ENCODE data around the gene OR2L13.
"Not testable (repeated sequence)": the region's sequence is repeated elsewhere in the genome, so short reads cannot be mapped to it uniquely, and the experiment has no call there.

OR2L13 gene

GRCh38 chr1:248094884-248095283 lies at the start of gene OR2L13:
TSS of gene OR2L13 (plus strand) at chr1:248095184. CDS start at chr1:248099376, 4,192 bp downstream.
- DNase-seq, result no peak

GRCh38 chr1:248045209-248045608 lies 49.8 kb upstream of the OR2L13 start:
- DNase-seq, result no peak

GRCh38 chr1:248046536-248046935 lies 48.4 kb upstream of the OR2L13 start, which contains the start of gene OR2L3:
TSS of gene OR2L3 (plus strand) at chr1:248046836. CDS start at chr1:248060682, 13,846 bp downstream.
- DNase-seq, result no peak

GRCh38 chr1:248047008-248047407 lies 48.0 kb upstream of the OR2L13 start:
- DNase-seq, result no peak

DNA sequence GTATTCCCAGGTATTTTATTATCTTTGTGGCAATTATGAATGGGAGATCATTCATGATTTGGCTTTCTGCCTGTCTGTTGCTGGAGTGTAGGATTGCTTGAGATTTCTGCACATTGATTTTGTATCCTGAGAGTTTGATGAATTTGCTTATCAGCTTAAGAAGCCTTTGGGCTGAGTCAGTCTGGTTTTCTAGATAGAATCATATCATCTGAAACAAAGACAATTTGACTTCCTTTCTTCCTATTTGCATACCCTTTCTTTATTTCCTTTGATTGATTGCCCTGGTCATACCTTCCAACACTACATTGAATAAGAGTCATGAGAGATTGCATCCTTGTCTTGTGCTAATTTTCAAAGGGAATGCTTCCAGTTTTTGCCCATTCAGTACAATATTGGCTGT lies 40.3 kb upstream of the OR2L13 start:
- DNase-seq, result no peak

DNA sequence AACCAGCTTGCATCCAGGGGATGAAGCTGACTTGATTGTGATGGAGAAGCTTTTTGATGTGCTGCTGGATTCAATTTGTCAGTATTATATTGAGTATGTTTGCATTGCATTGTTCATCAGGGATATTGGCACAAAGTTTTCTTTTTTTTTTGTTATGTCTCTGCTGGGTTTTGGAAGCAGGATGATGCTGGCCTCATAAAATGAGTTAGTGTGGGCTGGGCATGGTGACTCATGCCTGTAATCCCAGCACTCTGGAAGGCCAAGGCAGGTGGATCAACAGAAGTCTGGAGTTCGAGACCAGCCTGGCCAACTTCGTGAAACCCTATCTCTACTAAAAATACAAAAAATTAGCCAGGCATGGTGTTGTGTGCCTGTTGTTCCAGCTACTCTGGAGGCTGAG lies 39.7 kb upstream of the OR2L13 start:
- no peak for DNase-seq

DNA sequence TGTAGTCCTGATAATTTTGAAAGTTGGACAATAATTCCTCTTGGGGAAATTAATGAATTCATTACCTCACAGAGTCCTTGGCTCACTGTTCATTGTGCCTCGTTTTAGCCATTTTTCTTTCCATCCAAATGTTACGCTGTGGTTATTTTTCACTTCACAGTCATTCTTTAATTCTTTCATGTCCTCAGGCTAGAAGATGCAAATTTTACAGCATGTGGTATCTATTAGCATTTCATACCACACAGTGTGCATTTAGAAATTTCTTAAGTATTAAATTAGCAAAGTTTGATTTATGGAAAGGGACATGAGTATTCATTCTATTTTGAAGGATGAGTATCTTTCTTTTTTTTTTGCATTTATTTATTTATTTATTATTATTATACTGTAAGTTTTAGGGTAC lies 29.9 kb upstream of the OR2L13 start:
- no peak for DNase-seq

GRCh38 chr1:248065604-248066003 lies 29.4 kb upstream of the OR2L13 start:
- no peak for DNase-seq

GRCh38 chr1:248083864-248084263 lies 11.1 kb upstream of the OR2L13 start:
- DNase-seq, result not testable (repeated sequence)

GRCh38 chr1:248098529-248098928 lies 3.5 kb downstream of the OR2L13 start:
- no peak for DNase-seq

GRCh38 chr1:248102847-248103246 lies 7.9 kb downstream of the OR2L13 start:
- DNase-seq, result no peak

DNA sequence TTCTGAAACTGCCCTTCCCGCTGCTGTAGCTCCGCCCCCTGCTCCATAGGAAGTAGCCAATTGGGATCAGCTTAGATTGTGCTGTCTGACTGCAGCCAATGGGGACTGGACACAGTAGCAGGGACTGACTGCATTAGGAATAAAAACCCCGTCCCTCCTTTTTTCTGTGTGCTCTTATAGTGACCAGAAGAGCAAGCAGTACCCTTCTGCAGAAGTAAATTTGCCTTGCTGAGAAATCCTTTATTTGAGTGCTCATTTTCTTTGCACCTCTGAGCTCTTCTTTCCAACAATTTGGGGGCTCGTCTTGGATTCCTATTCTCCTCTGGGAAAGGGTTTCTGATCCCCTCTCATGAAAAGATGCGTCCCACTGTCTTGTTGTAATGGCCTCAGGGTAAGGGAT lies 16.2 kb downstream of the OR2L13 start:
- DNase-seq, result no peak

DNA sequence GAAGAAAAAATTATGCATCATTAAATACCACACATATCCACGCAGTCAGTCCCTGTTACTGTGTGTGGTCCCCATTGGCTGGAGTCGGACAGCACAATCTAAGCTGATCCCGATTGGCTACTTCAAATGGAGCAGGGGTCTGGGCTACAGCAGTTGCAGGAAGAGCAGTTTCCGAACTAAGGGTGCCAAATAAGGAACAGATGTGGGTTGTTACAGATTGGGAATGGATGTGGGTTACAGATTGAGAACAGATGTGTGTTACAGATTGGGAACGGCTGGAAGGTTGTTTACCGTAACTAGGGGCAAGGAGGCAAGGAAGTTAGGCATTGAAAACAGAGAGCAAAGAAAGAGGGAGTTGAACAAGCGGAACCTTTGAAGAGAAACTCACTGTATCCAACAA lies 19.9 kb downstream of the OR2L13 start:
- DNase-seq, result no peak

GRCh38 chr1:248127653-248128052 lies 32.7 kb downstream of the OR2L13 start:
- DNase-seq, result no peak

DNA sequence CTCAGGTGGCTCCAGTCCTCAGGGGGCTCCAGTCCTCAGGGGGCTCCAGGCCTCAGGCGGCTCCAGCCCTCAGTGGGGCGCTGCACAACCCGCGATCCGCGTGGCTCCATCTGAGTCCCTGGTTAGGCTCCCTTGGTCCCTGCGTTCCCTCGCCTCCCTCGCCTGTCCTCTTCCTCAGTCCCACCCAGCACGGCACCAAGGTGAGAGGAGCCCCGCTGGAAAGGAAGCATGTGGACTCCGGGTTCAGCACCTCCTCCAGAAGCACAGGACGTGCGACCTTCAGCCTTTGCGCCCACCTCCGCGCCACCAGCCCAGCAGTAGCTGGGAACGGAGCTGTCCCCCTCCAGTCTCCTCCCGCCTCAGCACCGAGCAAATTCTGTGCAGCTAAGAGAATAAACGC lies 41.8 kb downstream of the OR2L13 start:
- DNase-seq, result no peak

- DNase-seq, result no peak
Measured at GRCh38 chr1:248140846-248141245, 45.9 kb downstream of the OR2L13 start.

GRCh38 chr1:248143311-248143710 lies 48.3 kb downstream of the OR2L13 start:
- no peak for DNase-seq

- no peak for DNase-seq
Measured at GRCh38 chr1:248144513-248145198, 49.7 kb downstream of the OR2L13 start, which contains the start of gene OR2M5. TSS of gene OR2M5 (plus strand) at chr1:248145148. CDS start at chr1:248145148, 0 bp downstream.
